ENCODE results near the gene ERVFRD-1. TPM values are rescaled to one million over a fixed set of nuclear protein-coding genes. Genes with fewer than 3 reads are reported as not detected.
"Not testable (repeated sequence)": the region's sequence is repeated elsewhere in the genome, so short reads cannot be mapped to it uniquely, and the experiment has no call there.

The ERVFRD-1 gene
- total RNA-seq, 1 donor = not detected

DNA sequence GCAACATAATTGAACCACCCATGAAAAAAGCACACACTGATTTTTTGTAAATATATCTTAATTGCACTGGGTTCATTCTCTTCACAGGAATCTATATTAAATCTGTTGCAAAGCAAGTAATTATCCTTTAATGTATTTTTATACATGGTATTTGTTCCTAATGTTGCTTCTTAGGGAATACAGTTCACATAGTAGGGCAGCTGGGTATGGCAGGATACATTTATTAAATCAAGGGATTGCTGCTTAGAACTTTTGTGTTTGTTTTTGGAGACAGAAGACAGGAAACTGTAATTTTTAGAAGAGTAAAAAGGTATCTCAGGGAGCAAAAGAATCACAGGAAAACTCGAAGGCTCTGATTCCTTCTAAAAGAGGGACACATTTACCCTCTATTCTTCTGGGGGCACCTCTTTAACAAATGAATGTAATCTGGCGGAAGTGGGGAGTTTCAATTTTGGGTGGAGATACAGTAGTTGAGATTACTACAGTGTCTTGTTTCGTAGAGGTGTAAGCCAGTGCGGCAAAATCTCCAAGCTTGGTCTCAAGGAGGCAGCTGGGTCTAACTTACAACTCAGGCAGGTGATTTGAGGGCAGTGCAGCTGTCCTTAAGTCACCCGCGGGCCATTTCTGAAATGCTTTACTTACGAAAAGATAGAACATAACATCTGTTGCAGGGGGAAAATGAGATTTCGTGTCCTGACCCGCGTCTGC lies 18.7 kb downstream of the ERVFRD-1 start:
- TF ChIP-seq, protein P1, sequence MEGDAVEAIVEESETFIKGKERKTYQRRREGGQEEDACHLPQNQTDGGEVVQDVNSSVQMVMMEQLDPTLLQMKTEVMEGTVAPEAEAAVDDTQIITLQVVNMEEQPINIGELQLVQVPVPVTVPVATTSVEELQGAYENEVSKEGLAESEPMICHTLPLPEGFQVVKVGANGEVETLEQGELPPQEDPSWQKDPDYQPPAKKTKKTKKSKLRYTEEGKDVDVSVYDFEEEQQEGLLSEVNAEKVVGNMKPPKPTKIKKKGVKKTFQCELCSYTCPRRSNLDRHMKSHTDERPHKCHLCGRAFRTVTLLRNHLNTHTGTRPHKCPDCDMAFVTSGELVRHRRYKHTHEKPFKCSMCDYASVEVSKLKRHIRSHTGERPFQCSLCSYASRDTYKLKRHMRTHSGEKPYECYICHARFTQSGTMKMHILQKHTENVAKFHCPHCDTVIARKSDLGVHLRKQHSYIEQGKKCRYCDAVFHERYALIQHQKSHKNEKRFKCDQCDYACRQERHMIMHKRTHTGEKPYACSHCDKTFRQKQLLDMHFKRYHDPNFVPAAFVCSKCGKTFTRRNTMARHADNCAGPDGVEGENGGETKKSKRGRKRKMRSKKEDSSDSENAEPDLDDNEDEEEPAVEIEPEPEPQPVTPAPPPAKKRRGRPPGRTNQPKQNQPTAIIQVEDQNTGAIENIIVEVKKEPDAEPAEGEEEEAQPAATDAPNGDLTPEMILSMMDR (IDR thresholded peaks at IDR 0.05; ENCODE audit: insufficient read depth, low read length) = no peak
- peak overlapping the region; percentile 98 for H3K4me3 ChIP-seq (ENCODE audit: low read depth, low read length)
- no peak for DNase-seq (ENCODE audit: low read depth)

DNA sequence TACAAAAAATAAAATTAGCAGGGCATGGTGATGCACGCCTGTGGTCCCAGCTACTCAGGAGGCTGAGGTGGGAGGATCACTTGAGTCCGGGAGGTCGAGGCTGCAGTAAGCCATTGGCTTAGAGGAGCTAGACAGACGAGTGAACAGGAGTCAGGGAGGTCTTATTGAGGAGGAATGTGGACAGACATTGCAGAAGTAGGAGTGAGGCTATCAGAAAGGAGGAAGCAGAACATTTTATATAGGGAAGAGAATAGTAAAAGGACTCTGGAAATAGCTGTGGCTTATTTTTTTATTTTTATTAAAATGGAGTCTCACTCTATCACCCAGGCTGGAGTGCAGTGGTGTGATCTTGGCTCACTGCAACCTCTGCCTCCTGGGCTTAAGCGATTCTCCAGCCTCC lies 20.4 kb downstream of the ERVFRD-1 start:
- not testable (repeated sequence) for H3K4me3 ChIP-seq (ENCODE audit: low read depth, low read length); DNase-seq (ENCODE audit: low read depth)

DNA sequence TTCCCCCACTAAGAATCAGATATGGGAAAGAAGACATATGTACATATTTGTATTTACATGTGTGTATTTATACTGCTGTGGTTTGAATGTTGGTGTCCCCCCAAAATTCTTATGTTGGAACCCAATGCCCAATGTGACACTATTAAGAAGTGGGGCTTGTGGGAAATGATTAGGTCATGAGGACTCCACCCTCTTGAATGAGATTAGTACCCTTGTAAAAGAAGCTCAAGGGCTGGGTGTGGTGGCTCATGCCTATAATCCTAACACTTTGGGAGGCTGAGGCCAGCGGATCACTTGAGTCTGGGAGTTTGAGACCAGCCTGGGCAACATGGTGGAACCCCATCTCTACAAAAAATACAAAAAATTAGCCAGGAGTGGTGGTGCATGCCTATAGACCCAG lies 21.8 kb downstream of the ERVFRD-1 start:
- no peak for DNase-seq (ENCODE audit: low read depth)
- no peak overlapping the region for H3K4me3 ChIP-seq (ENCODE audit: low read depth, low read length)
- TF ChIP-seq, protein P1 (IDR thresholded peaks at IDR 0.05; ENCODE audit: insufficient read depth, low read length) = no peak

DNA sequence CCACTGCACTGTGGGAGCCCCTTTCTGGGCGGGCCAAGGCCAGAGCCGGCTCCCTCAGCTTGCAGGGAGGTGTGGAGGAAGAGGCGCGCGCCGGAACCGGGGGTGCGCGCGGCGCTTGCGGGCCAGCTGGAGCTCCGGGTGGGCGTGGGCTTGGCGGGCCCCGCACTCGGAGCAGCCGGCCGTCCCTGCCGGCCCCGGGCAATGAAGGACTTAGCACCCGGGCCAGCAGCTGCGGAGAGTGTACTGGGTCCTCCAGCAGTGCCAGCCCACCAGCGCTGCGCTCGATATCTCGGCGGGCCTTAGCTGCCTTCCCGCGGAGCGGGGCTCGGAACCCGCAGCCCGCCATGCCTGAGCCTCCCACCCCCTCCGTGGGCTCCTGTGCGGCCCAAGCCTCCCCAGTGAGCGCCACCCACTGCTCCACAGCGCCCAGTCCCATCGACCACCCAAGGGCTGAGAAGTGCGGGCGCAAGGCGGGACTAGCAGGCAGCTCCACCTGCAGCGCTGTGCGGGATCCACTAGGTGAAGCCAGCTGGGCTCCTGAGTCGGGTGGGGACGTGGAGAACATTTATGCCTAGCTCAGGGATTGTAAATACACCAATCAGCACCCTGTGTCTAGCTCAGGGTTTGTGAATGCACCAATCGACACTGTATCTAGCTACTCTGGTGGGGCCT lies 24.2 kb downstream of the ERVFRD-1 start:
- not testable (repeated sequence) for DNase-seq (ENCODE audit: low read depth); H3K4me3 ChIP-seq (ENCODE audit: low read depth, low read length)

DNA sequence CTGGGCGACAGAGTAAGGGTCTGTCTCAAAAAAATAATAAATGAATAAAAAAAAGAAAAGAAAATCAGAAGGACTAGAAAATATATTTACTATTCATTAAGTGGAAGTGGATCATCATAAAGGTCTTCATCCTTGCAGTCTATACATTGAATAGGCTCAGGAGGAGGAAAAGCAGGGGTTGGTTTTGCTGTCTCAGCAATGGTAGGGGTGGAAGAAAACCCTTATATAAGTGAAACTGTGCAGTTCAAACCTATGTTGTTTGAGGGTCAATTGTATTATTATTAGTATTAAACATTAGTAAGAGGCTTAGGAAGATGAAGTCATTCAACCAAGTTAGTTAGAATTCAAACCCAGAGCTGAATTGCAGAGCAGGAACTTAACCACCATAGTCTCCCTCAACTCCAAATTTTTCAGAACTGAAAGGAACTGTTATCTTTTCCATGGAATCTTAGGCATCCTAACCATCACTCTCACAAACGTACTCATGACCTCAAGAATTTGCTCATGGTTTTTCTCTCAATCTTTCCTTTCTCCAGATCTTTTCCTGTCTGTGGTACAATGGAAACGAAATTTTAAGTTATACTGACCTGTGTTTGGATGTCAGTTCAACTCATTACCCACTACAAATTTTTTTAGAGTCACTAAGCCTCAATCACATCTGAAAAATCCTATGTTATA lies 25.6 kb downstream of the ERVFRD-1 start:
- TF ChIP-seq, protein P1 (IDR thresholded peaks at IDR 0.05; ENCODE audit: insufficient read depth, low read length) = no peak
- peak; percentile 78 for DNase-seq (ENCODE audit: low read depth)
- H3K4me3 ChIP-seq (ENCODE audit: low read depth, low read length) = no peak overlapping the region

DNA sequence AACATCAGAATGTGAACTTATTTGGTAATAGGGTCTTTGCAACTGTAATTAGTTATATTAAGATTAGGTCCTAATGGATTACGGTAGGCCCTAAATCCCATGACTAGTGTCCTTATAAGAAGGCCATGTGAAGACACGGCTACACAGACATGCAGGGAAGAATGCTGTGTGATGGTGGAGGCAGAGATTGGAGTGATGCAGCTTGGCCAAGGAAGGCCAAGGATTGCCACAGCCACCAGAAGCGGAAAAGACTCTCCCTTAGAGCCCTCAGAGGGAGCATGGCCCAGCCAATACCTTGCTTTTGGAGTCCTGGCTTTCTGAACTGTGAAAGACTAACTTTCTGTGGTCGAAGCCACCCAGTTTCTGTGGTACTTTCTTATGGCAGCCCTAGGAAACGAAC lies 27.6 kb downstream of the ERVFRD-1 start:
- H3K4me3 ChIP-seq (ENCODE audit: low read depth, low read length) = no peak overlapping the region
- DNase-seq (ENCODE audit: low read depth) = no peak
- TF ChIP-seq, protein P1 (IDR thresholded peaks at IDR 0.05; ENCODE audit: insufficient read depth, low read length) = no peak

DNA sequence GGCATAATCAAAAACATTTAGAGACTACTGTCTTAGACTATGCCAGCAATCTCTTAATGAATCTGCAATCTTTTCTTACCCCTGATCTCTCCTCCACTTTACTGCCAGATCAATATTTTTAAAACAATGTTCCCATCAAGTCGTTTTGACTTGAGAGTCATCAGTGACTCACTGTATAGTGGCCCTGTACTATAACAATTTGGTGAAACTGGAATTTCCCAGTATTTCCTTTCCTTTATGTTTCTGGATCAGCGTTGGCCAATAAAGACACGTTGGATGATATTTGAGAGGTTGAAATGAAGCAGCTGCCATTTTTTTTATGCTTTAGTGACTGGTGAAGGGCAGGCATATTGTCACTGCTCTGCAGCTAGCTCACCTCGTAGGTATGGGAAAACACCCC lies 28.0 kb downstream of the ERVFRD-1 start:
- peak; percentile 21 for DNase-seq (ENCODE audit: low read depth)
- TF ChIP-seq, protein P1 (IDR thresholded peaks at IDR 0.05; ENCODE audit: insufficient read depth, low read length) = no peak
- no peak overlapping the region for H3K4me3 ChIP-seq (ENCODE audit: low read depth, low read length)
